Ishikawa (cell line): ENCODE measurements around the gene FKBP11.

Experiments used
- CEBPB ChIP-seq: IDR thresholded peaks from 2 replicates; pipeline ENCODE4 v1.6.1; 2012
- CREB1 ChIP-seq: IDR thresholded peaks from 2 replicates; pipeline ENCODE4 v1.6.1; 2012; ENCODE audit warnings: low read depth
- EGR1 ChIP-seq: IDR thresholded peaks from 2 replicates; pipeline ENCODE4 v1.6.1; 2012
- EP300 ChIP-seq: IDR thresholded peaks from 2 replicates; pipeline ENCODE4 v1.6.1; 2012; ENCODE audit warnings: borderline replicate concordance
- FOXM1 ChIP-seq: IDR thresholded peaks from 2 replicates; pipeline ENCODE4 v1.6.1; 2012; ENCODE audit warnings: low read depth, borderline replicate concordance
- MAX ChIP-seq: IDR thresholded peaks from 2 replicates; pipeline ENCODE4 v1.6.1; 2012
- NFIC ChIP-seq: IDR thresholded peaks from 2 replicates; pipeline ENCODE4 v1.6.1; 2012
- RAD21 ChIP-seq: IDR thresholded peaks from 2 replicates; pipeline ENCODE4 v1.6.1; 2012; ENCODE audit warnings: low read depth
- REST ChIP-seq: IDR thresholded peaks from 2 replicates; pipeline ENCODE4 v1.6.1; 2012; ENCODE audit warnings: low read depth, mild to moderate bottlenecking
- TAF1 ChIP-seq: IDR thresholded peaks from 2 replicates; pipeline ENCODE4 v1.6.1; 2012; ENCODE audit warnings: low read depth, mild to moderate bottlenecking
- TCF12 ChIP-seq: IDR thresholded peaks from 2 replicates; pipeline ENCODE4 v1.6.1; 2012; ENCODE audit warnings: low read depth
- TEAD4 ChIP-seq: IDR thresholded peaks from 2 replicates; pipeline ENCODE4 v1.6.1; 2012
- YY1 ChIP-seq: IDR thresholded peaks from 2 replicates; pipeline ENCODE4 v1.6.1; 2012; ENCODE audit warnings: low read depth
- TF ChIP-seq, protein P1 (sequence below): IDR thresholded peaks from 2 replicates; pipeline ENCODE4 v1.6.1; 2012

DNA sequence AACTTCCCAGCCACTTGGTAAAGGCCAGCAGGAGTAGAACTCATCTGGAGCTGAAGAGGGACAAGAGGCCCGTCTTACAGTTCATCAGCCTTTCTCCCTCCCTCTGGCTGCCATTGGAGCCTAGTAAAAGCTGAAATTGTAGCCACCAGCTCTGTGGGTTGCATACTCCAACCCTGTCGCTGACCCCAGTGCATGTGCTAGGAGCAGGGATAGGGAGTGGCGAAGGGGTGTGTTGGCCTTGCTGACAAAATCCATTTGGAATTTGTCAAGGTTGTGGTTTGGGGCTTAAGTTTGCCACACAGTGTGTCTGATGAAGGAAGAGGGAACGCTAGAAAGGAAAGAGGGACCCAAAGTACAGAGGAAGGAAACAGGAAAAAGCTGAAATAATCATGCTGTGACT, 36.0 kb upstream of the FKBP11 start:
- TF ChIP-seq YY1 (no peak), TAF1 (no peak), TEAD4 (no peak), CREB1 (no peak), MAX (no peak), EP300 (no peak), RAD21 (no peak), FOXM1 (no peak), REST (no peak), EGR1 (no peak), TCF12 (no peak), NFIC (no peak), CEBPB (no peak)
- TF ChIP-seq, protein P1, sequence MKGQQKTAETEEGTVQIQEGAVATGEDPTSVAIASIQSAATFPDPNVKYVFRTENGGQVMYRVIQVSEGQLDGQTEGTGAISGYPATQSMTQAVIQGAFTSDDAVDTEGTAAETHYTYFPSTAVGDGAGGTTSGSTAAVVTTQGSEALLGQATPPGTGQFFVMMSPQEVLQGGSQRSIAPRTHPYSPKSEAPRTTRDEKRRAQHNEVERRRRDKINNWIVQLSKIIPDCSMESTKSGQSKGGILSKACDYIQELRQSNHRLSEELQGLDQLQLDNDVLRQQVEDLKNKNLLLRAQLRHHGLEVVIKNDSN, result no peak
